GM03348 (cell line): ENCODE data around the gene ALPL.
A peak's percentile ranks its signal among the peaks of the same experiment; 100 is the strongest.
"Not testable (repeated sequence)": the region's sequence is repeated elsewhere in the genome, so short reads cannot be mapped to it uniquely, and the experiment has no call there.

Experiments used
- DNase-seq: peaks from one replicate; pipeline ENCODE4 v3.0.0; 2012; ENCODE audit warnings: low spot score

The ALPL gene

DNA sequence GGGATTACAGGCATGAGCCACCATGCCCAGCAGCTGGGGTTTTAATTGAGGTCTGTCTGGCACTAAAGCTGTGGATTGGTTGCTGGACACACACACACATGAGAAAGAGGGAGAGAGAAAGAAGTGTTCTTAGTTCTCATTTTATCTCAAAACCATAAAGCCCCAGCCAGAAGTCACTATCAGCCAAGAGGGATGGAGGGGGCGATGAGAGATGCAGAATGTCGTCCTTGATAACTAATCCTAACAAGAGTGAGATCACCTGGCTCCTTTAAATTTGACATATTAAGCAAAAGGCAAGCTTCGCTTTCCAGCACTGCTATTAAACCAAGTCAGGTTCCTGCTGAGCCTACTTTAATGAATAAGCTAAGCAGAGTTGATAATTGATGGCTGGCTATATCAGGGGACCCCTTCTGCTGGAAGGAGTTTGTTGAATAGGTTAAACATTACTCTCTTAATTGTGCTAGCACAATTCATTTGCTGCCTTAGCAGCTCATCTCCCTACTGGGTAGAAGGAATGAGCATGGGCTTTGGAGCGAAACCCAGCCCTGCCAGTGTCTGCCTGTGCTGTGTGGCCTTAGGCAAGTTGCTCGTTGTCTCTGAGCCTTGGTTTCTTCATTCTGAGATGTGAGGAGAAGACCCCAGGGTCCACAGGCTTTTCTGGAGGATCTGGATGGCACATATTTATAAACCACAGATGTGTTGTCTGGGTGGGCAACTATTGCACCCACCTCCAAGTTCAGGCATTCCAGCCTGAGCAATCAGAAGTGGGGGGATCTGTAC is 50.8 kb downstream of the ALPL start:
- no peak for DNase-seq

DNA sequence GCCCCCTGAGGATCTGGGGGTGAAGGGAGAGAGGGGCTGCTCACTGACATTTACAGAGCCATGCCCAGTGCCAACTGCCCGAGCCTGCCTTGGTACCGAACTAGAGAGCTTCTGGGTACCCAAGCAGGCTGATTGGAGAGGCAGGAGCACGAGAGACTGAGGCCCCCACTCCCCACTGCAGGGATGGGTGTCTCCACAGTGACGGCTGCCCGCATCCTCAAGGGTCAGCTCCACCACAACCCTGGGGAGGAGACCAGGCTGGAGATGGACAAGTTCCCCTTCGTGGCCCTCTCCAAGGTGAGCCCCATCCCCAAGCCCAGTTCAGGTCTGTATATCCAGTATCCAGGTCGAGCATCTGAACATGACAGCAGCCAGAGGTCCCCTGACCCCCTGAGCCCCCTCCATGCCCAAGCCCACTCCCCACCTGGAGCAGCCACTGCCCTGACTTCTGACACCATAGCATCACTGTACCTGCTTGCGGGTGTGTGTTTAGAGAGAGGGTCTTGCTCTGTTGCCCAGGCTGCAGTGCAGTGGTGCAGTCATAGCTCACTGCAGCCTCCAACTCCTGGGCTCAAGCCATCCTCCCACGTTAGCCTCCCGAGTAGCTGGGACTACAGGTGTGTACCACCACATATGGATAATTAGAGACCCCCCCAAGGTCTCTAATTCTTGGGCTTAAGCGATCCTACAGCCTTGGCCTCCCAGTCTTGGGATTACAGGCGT is 51.9 kb downstream of the ALPL start:
- no peak for DNase-seq

DNA sequence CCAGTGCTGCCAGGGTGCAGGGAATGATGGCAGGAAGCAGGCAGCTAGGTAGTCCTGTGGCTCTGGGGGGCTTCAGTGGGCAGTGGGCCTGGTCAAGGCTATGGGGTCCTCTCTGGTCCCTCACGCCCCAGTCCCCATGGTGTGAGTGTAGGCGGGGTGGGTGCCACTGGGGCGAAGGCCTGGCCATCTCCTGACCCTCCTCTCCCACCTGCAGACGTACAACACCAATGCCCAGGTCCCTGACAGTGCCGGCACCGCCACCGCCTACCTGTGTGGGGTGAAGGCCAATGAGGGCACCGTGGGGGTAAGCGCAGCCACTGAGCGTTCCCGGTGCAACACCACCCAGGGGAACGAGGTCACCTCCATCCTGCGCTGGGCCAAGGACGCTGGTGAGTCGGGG is 53.7 kb downstream of the ALPL start:
- DNase-seq, result no peak

DNA sequence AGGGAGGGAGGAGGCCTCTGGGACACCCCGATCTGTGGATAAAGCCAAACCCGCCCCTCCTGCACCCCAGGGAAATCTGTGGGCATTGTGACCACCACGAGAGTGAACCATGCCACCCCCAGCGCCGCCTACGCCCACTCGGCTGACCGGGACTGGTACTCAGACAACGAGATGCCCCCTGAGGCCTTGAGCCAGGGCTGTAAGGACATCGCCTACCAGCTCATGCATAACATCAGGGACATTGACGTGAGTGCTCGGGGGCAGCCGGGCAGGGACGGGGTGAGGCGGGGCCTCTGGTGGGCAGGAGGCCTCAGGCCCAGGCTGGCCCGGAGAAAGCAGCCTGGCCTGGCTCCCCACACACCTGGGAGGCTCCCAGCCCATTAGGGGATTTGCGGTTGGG is 54.7 kb downstream of the ALPL start:
- DNase-seq, result no peak

DNA sequence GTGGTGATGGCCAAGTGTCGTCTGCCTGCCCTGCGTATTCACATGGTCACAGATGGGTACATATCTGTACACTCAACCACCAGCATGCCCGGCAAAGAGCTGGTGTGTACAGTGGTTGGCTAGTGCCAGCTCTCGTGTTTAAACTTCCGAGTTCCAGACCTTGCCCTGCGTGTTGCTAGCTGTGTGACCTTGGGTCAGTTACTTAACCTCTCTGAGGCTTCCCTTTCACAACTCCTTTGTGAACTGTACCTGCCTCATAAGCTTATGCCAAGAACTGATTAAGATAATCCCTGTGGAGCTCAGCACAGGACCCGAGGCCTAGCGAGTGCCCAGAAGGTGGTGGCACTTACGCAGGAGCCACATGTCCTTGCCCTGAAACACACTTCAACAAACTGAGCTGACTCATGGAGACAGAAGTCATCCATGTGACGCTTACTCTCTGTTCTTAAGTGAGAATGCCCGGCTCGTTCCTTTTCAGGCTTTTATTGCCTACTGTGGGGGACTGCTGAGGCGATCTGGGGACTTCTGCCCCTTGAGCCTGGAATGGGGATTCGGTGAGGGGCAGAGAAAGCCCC is 55.4 kb downstream of the ALPL start:
- no peak for DNase-seq

DNA sequence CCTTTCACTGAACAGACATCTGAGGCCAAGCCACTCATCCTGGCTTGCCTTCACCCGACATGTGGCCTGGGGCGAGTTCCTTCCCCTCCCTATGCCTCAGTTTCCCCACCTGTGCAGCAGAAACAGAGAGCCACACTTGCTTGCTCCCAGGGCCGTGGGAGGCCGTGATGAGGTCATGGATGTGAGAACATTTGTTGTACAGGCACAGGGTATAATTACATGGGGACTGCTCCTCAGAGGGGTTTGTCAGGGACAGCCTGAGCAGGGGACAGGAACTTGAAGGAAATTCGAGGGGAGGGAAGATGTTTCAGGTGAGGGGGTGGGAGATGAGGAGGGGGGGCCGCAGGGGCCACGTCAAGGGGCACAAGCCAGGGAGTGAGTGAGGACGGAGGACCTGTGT is 56.1 kb downstream of the ALPL start:
- no peak for DNase-seq

DNA sequence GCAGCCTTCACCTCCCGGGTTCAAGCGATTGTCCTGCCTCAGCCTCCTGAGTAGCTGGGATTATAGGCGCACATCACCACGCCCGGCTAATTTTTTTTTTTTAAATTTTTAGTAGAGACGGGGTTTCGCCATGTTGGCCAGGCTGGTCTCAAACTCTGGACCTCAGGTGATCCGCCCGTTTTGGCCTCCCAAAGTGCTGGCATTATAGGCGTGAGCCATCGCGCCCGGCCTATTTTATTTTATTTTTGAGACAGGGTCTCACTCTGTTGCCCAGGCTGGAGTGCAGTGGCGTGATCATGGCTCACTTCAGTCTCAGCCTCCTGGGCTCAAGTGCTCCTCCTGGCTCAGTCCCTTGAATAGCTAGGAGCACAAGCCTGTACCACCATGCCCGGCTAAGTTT is 57.1 kb downstream of the ALPL start:
- DNase-seq, result not testable (repeated sequence)

DNA sequence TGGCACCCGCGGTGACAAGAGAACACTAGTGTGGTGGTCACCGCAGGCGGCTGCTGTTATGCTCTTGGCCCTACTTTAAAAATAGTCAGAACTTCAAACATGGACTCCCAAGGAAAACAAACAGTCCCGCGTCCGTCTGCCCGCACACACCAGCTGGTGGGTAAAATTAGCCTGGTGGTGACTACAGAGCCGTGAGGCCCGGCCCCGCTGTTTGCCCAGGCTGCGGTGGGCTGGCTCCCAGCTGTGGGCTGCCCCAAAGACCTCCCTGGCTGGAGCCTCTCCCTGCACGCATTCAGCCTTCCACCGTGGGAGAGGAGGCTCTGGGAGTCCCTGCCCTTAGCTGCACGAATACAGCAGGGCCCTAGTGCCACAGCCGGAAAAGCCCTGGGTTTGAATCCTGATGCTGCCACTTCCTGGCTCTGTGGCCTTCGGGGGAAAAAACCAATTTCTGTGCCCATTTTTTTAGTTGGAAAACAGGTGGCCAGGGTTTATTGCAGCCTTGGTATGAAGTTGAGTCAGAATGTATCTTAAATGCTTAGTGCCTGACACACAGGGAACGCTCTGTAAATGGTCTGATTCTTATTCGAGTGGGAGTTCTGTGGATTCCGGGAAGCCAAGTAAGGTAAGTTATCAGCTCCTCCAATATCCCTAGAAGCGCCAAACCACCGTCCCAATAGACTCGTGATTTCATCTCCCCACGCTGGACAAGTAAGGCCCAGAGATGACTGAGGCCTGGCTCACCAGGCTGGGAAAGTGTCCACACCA is 58.2 kb downstream of the ALPL start:
- peak; percentile 84 for DNase-seq

DNA sequence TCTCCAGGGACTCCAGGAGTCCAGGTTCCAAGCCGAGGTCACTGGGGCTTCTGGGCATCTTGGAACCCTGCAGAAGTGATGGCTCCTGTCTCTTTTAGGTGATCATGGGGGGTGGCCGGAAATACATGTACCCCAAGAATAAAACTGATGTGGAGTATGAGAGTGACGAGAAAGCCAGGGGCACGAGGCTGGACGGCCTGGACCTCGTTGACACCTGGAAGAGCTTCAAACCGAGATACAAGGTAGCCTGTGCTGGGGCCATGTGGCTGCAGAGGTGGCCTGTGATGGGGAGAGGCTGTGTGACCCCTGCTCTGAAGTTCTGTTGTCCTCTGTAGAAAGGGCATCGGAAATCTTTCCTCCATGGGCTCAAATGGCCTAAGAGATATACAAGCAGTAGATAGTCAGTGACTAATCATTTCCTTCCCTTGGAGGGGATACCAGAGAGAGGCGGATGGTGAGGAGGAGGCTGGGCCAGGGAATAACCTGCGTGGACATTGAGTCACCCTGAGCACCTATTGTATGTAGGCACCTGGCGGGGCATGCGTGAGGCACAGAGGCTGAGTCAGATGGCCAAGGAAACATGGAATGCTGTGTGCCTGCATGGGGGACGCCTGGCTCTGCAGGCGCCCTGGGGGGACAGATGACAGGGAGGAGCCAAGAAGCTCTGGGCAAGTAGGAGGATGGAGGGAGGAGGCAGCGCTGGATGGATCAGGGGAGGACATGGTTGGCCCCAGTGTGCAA is 59.0 kb downstream of the ALPL start:
- DNase-seq, result no peak

DNA sequence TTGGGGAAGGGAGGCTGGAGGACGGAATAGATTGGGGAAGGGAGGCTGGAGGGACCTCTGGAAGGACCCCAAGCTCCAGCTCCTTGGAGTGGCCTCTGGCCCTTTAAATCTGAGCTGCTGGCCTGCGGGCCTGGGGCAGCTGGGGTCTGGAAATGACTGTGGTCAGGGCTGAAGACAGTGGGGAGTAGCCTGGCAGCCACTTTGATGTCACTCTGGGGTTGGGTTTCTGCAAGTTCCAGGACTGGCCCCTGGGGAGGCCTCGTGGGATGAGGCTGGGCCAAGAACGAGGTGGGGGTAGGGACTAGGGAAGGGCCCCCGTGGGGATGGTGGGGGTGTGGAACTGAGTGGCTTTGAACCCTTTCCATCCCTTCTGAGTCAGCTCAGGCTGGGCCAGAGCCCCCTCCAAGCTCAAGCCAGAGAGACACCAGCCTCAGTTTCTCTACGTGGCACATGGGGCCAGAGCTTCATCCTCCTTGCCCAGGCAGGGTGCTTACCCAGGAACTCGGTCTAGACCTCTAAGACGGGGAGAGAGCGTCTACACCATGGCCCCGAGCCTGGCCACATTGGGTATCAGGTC is 59.7 kb downstream of the ALPL start:
- no peak for DNase-seq

DNA sequence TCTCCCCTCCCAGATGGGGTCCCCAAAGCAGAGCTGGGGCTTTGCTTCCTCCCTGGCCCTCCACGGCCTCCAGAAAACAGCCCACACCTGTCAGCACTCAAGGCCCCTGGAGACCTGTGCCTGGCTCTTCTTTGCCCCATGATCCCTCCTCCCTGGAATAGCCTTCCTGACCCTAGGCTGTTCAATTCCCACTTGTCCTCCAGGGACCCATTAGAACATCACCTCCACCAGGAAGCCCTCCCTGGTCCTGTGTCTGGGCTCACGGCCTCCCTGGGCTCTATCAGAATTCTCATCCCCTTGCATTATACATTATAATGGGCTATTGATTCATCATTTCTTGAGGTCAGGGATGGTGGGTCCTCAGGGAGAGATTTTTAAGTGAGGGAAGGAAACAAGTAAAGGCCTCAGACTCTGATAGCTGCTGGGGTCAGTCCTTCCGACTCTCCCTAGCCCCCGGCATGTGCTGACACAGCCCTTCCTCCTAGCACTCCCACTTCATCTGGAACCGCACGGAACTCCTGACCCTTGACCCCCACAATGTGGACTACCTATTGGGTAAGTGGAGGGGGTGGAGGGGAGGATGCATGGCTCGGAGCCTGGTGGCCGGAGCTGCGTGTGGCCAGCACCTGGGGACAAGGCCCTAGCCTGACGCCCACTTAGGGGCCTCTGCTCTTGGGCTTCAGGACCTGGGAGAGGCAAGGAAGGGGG is 60.8 kb downstream of the ALPL start:
- DNase-seq, result no peak

DNA sequence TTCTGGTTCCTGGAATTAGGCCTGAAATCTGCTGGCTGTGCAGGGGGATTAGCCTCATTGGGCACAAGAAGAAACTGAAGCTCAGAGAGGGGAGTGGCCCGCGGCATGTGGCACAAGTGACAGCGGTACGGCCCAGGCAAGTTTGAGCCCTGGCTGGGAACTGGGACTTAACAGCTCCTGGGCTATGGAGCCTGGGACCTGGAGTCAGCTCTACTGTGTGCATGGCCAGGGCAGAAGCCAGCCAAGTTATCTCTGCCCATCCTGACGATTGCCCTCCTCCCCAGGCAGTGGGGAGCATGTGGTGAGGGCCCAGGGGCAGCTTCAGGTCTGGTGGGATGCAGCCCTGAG is 61.3 kb downstream of the ALPL start:
- no peak for DNase-seq

DNA sequence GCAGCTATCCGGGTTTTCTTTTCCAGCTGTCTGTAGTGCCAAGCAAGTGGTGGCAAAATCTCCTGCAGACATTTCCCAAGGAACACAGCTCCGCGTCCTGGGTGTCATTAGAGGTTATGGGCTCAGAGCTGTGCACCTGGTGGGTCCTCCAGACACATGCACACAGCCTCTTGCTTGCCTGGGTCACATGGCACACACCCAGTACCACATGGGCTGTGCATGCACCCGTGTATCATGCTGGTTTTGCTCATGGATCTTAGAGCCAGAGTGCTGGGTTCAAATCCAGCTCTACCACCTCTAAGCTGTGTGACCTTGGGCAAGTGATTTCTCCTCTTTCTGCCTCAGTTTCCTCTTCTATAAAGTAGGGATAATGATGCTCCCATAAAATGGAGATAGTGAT is 61.7 kb downstream of the ALPL start:
- no peak for DNase-seq

DNA sequence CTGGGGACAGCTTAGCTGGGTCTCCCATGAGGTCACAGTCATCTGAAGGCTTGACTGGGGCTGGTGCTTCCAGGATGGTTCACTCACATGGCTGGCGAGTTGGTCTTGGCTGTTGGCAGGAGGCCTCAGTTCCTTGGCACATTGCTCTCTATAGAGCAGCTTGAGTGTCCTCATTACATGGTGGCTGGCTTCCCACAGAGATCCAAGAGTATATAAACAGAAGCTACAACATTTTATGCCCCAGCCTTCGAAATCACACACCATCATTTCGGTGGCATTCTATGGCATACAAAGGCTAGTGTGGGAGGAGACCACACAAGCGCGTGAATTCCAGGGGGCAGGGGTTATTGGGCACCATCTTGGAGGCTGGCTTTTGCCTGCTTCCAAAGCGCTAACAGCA is 63.0 kb downstream of the ALPL start:
- no peak for DNase-seq

DNA sequence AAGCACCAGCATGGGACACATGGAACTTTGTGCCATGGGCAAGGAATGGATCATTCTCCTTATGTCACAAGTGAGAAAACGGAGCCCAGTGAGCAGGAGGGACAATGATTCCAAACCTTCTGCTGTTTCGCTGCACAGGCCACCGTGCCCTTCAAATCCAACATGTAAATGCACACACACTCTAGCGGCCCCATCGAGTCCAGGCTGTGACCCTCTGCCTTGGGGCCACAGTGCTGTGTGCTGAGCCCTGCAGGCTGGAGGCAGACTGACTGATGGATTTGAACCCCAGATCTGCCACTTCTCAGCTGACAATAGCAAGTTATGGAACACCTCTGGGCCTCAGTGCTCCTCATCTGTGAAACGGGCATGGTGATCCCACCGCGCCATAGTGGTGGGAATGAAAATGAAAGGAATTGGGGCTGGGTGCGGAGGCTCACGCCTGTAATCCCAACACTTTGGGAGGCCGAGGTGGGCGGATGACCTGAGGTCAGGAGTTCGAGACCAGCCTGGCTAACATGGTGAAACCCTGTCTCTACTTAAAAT is 63.6 kb downstream of the ALPL start:
- no peak for DNase-seq

DNA sequence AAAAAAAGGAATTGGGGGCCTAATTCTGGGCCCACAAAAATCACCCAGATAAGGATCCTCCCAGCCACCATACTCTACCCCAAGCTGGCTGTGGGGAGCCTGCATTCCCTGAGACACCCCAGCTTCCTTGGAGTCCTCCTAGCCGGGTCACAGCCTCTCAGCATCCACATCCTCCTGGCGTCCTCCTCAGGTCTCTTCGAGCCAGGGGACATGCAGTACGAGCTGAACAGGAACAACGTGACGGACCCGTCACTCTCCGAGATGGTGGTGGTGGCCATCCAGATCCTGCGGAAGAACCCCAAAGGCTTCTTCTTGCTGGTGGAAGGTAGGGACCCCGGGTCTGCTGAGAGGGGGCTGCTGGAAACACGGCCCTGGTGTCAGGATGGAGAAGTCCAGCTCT is 64.3 kb downstream of the ALPL start:
- DNase-seq, result no peak

DNA sequence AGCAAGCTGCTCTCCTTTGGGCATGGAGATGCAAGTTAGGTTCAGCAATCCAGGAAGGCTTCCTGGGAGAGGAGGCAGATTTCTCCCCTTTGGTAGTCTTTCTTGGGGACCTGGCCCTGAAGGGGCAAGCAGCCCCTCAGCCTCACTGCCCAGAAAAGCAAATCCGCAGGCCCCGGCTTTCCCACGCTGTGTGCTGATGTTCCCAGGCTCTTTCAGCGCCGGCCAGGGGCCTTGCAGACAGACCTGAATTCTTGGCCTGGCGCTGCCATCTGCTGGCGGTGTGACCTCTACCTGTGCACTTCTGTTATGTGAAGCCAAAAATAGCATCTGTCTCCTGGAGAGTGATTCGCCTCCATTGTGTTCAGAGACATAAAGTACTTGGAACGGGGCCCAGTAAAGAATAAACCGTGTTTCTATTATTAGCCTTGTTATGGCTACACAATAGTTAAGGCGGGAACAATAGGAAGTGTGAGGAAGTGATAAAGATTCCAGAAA is 64.8 kb downstream of the ALPL start:
- peak; percentile 74 for DNase-seq

DNA sequence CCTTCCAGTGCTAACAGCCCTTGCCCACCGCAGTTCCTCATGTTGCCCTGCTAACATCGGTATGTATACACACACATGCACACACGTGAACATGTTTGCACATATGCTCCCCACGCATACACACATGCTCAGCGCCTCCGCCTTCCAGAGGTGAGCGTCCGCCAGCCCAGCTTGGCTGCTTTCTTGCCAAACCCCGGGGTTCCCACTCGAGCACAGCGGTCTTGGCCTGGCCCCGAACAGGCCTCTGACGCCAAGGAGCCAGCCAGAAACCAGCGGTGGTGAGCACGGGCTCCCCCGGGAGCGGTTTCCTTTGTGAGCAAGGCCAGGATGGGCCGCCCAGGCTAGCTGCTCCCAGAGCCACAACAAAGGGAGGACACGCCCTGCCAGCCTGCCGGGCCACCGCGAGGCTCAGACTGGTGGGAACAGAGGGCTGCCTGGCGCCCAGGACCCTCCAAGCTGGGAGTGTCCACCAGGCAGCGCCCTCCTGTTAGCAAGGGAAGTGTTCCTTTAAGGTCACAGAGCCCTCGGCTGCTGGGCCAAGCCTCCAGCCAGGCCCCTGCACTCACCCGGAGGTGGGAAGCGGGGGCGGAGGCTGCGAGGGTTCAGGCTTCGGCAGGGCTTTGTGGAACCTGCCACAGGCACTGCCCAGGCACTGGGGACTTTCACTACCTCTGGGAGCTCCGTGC is 65.4 kb downstream of the ALPL start:
- DNase-seq, result peak; percentile 56

DNA sequence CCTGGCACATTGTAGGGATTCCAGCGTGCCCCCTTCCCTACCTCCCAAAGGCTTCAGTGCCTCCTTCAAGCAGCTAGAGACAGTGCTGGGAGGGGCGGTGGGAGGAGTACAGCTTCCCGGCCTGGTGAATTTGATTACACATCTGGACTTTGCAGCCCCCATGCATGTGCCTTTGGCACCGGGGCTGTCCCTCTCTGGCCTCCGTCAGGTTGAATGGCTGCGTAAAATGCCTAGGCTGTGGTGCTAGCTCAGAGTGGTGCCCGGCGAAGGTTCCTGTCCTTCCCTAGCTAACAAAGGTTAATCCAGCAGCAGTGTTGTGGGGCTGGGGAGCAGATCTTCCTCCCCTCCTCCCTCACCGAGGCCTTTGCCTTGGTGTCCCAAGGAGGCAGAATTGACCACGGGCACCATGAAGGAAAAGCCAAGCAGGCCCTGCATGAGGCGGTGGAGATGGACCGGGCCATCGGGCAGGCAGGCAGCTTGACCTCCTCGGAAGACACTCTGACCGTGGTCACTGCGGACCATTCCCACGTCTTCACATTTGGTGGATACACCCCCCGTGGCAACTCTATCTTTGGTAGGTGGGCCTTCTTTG is 66.2 kb downstream of the ALPL start:
- DNase-seq, result no peak
